Epithelial cell of esophagus (primary cell): ENCODE results near the gene IGFBP5.

Source experiments
- DNase-seq: peaks from one replicate; pipeline ENCODE4 v3.0.0; 2010; ENCODE audit warnings: low read depth
- H3K4me3 ChIP-seq: 2 replicates; pipeline ENCODE4 v1.5.1; 2011; ENCODE audit warnings: mild to moderate bottlenecking, low read length, control low read depth
- CTCF ChIP-seq: IDR thresholded peaks from 2 replicates; pipeline ENCODE4 v1.5.1; 2011; ENCODE audit warnings: low read depth, mild to moderate bottlenecking, low read length, control low read depth, inconsistent platforms; ENCODE audit not compliant: insufficient read depth; ENCODE audit errors: missing control alignments

The IGFBP5 gene

DNA sequence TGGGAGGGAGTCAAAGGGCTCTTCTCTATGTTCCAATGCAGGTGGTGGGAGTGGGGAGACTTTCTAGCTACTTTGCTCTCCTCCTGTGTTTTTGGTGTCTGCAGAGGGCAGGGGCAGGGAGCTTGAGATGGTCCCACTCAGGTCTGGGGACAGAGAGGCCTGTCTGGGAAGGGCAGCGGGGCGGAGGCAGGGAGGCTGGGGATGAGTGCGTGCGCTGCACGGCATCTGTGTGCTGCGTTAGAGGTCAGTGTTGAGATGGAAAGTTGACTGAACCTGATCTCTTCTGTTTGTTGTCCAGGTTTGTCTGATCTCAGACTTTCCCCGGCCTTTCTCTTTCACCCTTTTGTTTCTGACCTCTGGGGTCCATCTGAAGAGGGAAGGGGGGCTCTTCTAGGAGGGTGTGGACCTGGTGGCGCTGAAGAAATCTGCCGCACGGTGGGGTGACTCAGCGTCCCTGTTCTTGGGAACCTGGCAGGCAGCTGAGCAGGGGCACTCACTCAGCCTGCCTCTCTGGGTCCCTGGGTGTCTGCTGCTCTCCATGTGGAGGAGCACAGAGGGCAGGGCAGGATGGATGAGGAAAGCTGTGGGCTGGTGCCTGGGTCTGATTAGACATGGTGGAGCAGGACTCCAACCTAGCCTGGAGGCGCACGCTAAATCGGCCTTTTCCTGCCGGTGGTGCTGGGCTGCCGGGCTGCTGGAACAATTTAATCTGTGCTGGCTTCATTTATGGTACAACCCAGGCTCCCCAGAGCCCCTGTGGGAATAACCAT is 38.1 kb downstream of the IGFBP5 start:
- DNase-seq = peak; percentile 23

DNA sequence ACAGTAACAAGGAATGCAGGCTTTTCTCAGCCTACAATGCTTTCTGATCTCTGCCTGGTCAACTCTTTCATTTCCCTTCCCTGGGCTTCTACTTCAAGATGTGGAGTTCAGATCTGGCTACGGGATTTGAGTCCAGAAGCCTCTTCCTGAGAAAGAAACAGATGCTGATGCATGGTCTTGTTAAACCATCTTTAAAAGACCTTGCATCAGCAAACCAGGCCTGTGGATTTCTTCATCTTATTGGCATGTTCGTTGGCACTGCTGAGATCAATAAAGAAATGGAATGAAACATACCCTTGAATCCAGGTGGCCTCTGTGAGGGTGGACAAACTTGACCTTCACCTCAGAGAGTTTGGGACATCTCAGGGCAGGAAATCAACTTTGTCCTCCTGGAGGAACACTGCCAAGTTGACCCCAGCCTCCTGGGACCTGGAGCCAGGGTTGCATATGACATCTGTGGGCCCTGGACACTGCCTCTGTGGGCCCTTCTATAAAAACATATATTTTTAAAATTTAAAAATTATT is 40.8 kb downstream of the IGFBP5 start:
- no peak for DNase-seq
- H3K4me3 ChIP-seq = no peak overlapping the region
- TF ChIP-seq CTCF = no peak

More for the DNA sequence above, 38.1 kb downstream of the IGFBP5 start:
- TF ChIP-seq CTCF = no peak
- no peak overlapping the region for H3K4me3 ChIP-seq

DNA sequence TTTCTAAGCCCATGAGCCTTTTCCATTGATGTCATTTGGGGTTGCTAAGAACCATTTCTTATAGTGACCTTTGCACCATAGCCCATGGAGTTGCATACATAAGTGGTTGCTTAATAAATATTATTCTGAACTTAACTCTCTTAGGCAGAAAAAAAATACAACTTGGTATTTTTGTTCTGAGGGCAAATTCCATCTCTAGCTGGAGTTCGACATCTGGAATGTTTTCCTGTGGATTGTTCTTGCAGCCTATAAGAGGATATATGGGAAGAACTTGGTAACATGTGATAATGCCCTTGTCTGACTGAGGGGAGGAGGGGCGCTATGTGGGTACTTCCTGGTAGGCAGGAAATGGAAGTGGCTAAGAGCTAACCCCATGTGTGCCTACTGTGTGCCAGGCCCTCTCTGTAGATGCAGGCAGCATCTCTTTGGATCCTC is 41.4 kb downstream of the IGFBP5 start:
- TF ChIP-seq CTCF = no peak
- no peak for DNase-seq
- H3K4me3 ChIP-seq = no peak overlapping the region

GRCh38 chr2:216653093-216653799 is 42.1 kb downstream of the IGFBP5 start:
- DNase-seq = no peak
- H3K4me3 ChIP-seq = no peak overlapping the region
- no peak for TF ChIP-seq CTCF

DNA sequence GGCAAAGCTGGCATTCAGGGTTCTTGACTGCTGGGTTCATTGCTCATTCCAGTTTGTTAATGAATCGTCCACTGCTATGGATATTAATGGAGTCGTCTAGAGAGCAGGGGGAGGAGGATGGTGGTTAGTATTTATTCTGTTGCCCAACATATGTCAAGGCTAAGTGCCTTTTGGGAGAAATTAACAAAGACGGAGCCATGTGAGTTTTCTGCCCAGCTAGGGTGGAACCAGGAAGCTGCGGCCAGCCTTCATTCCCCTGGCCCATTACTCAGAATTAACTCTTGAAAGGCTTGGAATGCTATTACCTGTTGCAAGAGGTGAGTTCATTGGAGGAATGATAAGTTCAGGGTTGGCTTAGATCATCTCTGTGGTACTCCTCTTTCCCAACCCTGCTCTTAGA is 42.8 kb downstream of the IGFBP5 start:
- DNase-seq = peak; percentile 86
- no peak for TF ChIP-seq CTCF
- no peak overlapping the region for H3K4me3 ChIP-seq

DNA sequence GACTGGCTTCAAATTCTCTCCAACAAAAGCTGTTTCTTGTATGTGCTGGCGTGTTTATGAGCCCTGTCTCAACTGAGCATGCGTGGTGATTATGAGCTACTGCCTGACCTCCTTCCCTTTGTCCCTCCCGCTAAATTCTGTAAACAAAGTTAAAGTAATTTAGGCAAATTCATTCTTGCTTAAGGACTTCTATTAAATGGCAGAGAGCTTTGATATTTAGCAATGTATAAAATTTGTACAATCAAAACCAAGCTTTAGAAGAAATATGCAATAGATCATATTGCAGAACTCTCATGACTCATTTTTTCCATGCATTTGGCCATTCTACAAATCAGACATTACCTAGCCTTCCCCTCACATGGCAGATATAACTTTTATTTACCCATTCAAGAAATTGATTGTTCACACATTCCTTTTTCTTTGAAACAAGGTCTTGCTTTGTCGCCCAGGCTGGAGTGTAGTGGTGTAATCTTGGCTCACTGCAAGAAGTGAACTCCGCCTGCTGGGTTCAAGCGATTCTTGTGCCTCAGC is 43.9 kb downstream of the IGFBP5 start:
- no peak overlapping the region for H3K4me3 ChIP-seq
- peak; percentile 68 for DNase-seq
- TF ChIP-seq CTCF = no peak
